Measurements from ENCODE around the gene MRPL28. TPM values are rescaled to one million over a fixed set of nuclear protein-coding genes. Genes with fewer than 3 reads are reported as not detected.
"Not testable (repeated sequence)": the region's sequence is repeated elsewhere in the genome, so short reads cannot be mapped to it uniquely, and the experiment has no call there.

The MRPL28 gene
- total RNA-seq, 1 experiment from 2014 or later = 242 TPM

GRCh38 chr16:334164-334832 lies 36.0 kb downstream of the MRPL28 start:
- H3K27me3 ChIP-seq (ENCODE audit: control insufficient read depth, insufficient read depth, low read length); H3K4me3 ChIP-seq (ENCODE audit: insufficient read depth, low read depth, low read length); H3K36me3 ChIP-seq (replicated peaks; ENCODE audit: control insufficient read depth, insufficient read depth, low read length); DNase-seq: not testable (repeated sequence)

DNA sequence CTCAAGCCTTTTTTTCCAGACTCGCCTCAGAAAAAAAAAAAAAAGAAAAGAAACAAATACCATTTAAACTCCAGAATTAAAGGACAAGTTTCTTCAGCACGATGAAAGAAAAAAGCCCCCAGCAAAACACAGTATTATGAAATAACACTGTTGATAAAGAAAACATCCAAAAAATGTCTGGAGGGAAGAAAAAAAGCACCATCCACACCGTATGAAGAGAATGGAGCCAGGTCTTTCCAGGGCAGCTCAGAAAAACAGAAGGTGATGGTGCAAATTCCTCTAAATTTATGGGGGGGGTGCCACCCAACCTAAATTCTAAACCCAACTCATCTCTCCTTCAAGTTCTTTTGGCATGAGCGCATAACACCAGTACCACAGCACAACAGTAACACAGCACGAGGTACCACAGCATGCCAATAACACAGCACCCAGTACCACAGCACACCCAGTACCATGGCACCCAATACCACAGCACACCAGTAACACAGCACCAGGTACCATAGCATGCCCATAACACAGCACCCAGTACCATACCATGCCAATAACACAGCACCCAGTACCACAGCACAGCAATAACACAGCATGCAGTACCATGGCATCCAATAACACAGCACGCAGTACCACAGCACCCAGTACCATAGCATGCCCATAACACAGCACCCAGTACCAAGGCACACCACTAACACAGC lies 36.8 kb downstream of the MRPL28 start:
- Histone ChIP-seq H3K4me3 (ENCODE audit: insufficient read depth, low read depth, low read length) (no peak overlapping the region), H3K36me3 (replicated peaks; ENCODE audit: control insufficient read depth, insufficient read depth, low read length) (no peaks in the 10 kb centered on the region), H3K27me3 (ENCODE audit: control insufficient read depth, insufficient read depth, low read length) (no peaks in the 10 kb centered on the region)
- DNase-seq = no peak

GRCh38 chr16:331181-331814 lies 39.0 kb downstream of the MRPL28 start:
- not testable (repeated sequence) for H3K27me3 ChIP-seq (ENCODE audit: control insufficient read depth, insufficient read depth, low read length); H3K4me3 ChIP-seq (ENCODE audit: insufficient read depth, low read depth, low read length); H3K36me3 ChIP-seq (replicated peaks; ENCODE audit: control insufficient read depth, insufficient read depth, low read length)
- DNase-seq = peak; percentile 40

- peak; percentile 42 for DNase-seq
- H3K36me3 ChIP-seq (replicated peaks; ENCODE audit: control insufficient read depth, insufficient read depth, low read length) = no peaks in the 10 kb centered on the region
- H3K27me3 ChIP-seq (ENCODE audit: control insufficient read depth, insufficient read depth, low read length) = no peaks in the 10 kb centered on the region
- no peak overlapping the region for H3K4me3 ChIP-seq (ENCODE audit: insufficient read depth, low read depth, low read length)
Observed at GRCh38 chr16:330741-331140, 39.6 kb downstream of the MRPL28 start.

DNA sequence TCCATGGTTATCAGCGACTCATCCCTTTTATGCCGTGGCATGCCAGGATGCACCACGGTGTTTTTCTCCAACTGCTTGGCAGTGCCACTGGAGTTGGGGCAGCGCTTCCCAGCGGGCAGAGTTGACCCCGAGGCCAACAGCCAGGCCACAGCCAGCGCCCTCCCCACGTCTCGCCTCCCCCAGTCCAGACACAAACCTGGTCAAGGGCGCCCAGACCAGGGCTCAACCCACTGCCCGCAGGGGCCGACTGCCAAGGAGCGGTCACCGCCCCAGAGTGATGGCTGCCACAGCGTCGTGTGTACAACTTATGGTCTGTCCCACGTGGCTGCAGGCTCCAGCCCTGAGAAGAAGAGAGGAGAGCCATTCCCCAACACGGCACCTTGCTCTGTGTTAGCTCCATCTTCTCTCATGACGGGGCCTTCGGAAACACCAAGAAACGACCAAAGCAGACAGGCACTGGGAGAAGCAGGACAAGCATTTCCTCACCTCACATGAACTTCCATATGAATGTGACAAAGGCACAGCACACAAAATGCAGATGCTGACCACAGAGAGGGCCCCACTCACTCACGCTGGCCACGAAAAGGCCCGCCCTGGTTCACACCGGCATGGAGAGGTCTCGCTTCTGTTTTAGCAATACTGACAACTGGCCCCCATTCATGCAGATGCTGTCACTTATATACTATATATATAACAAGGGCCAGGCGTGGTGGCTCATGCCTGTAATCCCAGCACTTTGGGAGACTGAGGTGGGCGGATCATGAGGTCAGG lies 44.8 kb downstream of the MRPL28 start:
- Histone ChIP-seq H3K27me3 (ENCODE audit: control insufficient read depth, insufficient read depth, low read length) (no peaks in the 10 kb centered on the region), H3K4me3 (ENCODE audit: insufficient read depth, low read depth, low read length) (no peak overlapping the region), H3K36me3 (replicated peaks; ENCODE audit: control insufficient read depth, insufficient read depth, low read length) (no peaks in the 10 kb centered on the region; the same call in 1 of the 2 replicates)
- peak; percentile 56 for DNase-seq

- DNase-seq = peak; percentile 88
- H3K27me3 ChIP-seq (ENCODE audit: control insufficient read depth, insufficient read depth, low read length) = no peaks in the 10 kb centered on the region
- no peaks in the 10 kb centered on the region; the same call in 1 of the 2 replicates for H3K36me3 ChIP-seq (replicated peaks; ENCODE audit: control insufficient read depth, insufficient read depth, low read length)
- no peak overlapping the region for H3K4me3 ChIP-seq (ENCODE audit: insufficient read depth, low read depth, low read length)
Observed at GRCh38 chr16:324451-325334, 45.6 kb downstream of the MRPL28 start.

- peak; percentile 69 for DNase-seq
- H3K4me3 ChIP-seq (ENCODE audit: insufficient read depth, low read depth, low read length) = no peak overlapping the region
- no peaks in the 10 kb centered on the region for H3K27me3 ChIP-seq (ENCODE audit: control insufficient read depth, insufficient read depth, low read length)
- H3K36me3 ChIP-seq (replicated peaks; ENCODE audit: control insufficient read depth, insufficient read depth, low read length) = no peaks in the 10 kb centered on the region; the same call in none of the 2 replicates
Observed at GRCh38 chr16:324201-324450, 46.2 kb downstream of the MRPL28 start.

DNA sequence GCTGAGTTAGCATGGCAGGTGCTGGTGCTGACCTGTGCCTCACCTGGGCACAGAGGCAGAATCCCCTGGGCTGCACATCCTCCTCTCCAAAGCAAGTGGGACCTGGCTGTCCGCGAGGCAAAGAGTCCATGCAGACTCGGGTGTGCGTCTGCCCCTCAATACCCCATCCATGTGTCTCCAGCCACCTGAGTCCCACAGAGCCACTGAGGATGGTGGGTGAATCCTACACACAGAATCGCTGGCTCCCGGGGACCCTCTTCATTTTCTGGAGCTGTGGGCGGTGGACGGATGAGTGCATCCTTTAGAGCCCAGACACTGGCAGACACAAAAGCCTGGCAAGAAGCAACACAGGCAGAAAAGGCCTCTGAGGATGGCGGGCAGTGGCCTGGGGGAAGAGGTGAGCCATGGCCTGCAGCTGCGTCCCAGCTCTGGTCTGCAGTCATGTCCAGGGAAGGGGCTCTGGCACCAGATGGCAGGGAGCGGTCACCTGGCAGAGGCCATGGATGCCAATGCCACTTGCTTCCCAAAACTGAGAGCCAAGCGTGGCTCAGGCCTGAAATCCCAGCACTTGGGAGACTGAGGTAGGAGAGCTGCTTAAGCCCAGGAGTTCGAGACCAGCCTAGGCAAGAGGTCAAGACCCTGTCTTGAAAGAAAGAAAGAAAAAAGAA lies 47.7 kb downstream of the MRPL28 start:
- DNase-seq = no peak
- Histone ChIP-seq H3K36me3 (replicated peaks; ENCODE audit: control insufficient read depth, insufficient read depth, low read length) (no peaks in the 10 kb centered on the region; the same call in none of the 2 replicates), H3K4me3 (ENCODE audit: insufficient read depth, low read depth, low read length) (no peak overlapping the region), H3K27me3 (ENCODE audit: control insufficient read depth, insufficient read depth, low read length) (no peaks in the 10 kb centered on the region)

DNA sequence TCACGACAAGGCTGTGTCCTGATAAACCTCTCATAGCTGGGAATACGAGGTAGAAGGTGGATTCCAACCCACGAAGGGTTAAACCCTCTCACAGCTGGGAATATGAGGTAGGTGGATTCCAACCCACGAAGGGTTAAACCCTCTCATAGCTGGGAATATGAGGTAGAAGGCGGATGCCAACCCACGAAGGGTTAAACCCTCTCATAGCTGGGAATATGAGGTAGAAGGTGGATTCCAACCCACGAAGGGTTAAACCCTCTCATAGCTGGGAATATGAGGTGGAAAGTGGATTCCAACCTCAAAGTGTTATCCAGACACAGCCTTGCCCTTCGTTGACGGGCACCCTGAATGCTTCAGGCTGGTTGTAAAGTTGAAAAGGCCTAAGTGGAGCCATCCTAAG lies 48.8 kb downstream of the MRPL28 start:
- Histone ChIP-seq H3K27me3 (ENCODE audit: control insufficient read depth, insufficient read depth, low read length) (no peaks in the 10 kb centered on the region), H3K36me3 (replicated peaks; ENCODE audit: control insufficient read depth, insufficient read depth, low read length) (no peaks in the 10 kb centered on the region; the same call in none of the 2 replicates), H3K4me3 (ENCODE audit: insufficient read depth, low read depth, low read length) (no peak overlapping the region)
- DNase-seq = no peak

DNA sequence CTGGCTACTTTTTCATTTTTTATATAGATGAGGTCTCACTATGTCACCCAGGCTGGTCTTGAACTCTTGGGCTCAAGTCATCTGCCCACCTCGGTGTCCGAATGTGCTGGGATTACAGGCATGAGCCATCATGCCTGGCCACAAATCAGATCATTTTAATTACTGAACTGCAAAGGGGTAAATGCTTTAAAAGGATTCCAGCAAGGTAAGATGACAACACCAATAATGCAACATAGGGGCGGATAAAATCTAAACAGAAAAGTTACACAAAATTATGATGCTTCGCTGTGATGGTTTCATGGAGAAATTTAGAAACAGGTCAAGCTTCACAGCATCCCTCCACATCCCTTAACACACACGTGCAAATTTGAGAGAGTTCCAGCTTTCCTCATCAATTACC lies 50.1 kb downstream of the MRPL28 start:
- DNase-seq = no peak
- no peaks in the 10 kb centered on the region; the same call in none of the 2 replicates for H3K36me3 ChIP-seq (replicated peaks; ENCODE audit: control insufficient read depth, insufficient read depth, low read length)
- no peak overlapping the region for H3K4me3 ChIP-seq (ENCODE audit: insufficient read depth, low read depth, low read length)
- no peaks in the 10 kb centered on the region for H3K27me3 ChIP-seq (ENCODE audit: control insufficient read depth, insufficient read depth, low read length)

GRCh38 chr16:318628-319027 lies 51.7 kb downstream of the MRPL28 start:
- DNase-seq = peak; percentile 95

GRCh38 chr16:317583-317982 lies 52.8 kb downstream of the MRPL28 start:
- H3K27me3 ChIP-seq (ENCODE audit: control insufficient read depth, insufficient read depth, low read length) = no peaks in the 10 kb centered on the region
- no peak for DNase-seq
- H3K4me3 ChIP-seq (ENCODE audit: insufficient read depth, low read depth, low read length) = no peak overlapping the region
- H3K36me3 ChIP-seq (replicated peaks; ENCODE audit: control insufficient read depth, insufficient read depth, low read length) = peaks cover 3% of the 10 kb centered on the region

More at GRCh38 chr16:318628-319027, 51.7 kb downstream of the MRPL28 start:
- Histone ChIP-seq H3K36me3 (replicated peaks; ENCODE audit: control insufficient read depth, insufficient read depth, low read length) (peaks cover 1% of the 10 kb centered on the region), H3K27me3 (ENCODE audit: control insufficient read depth, insufficient read depth, low read length) (no peaks in the 10 kb centered on the region), H3K4me3 (ENCODE audit: insufficient read depth, low read depth, low read length) (no peak overlapping the region)
